Measurements from ENCODE around the gene ZNF22.
"Not testable (repeated sequence)": the region's sequence is repeated elsewhere in the genome, so short reads cannot be mapped to it uniquely, and the experiment has no call there.

The ZNF22 gene

GRCh38 chr10:44992732-44993225 lies 7.9 kb upstream of the ZNF22 start:
- DNase-seq, result no peak

- no peak for DNase-seq
Measured at GRCh38 chr10:44993226-44993921, 7.3 kb upstream of the ZNF22 start.

GRCh38 chr10:44993922-44994751 lies 6.6 kb upstream of the ZNF22 start:
- no peak for DNase-seq

- DNase-seq, result no peak
Measured at GRCh38 chr10:44994752-44995530, 5.8 kb upstream of the ZNF22 start.

- no peak for DNase-seq
Measured at GRCh38 chr10:44995581-44995913, 5.2 kb upstream of the ZNF22 start.

GRCh38 chr10:44995914-44996669 lies 4.6 kb upstream of the ZNF22 start:
- no peak for DNase-seq

- no peak for DNase-seq
Measured at GRCh38 chr10:44997105-44997748, 3.5 kb upstream of the ZNF22 start.

- DNase-seq, result no peak
Measured at GRCh38 chr10:44998146-44998631, 2.5 kb upstream of the ZNF22 start.

GRCh38 chr10:45000138-45000751 lies 478 bp upstream of the ZNF22 start:
- no peak for DNase-seq

- peak; percentile 59 for DNase-seq
Measured at GRCh38 chr10:45001381-45002148, 842 bp downstream of the ZNF22 start.

GRCh38 chr10:45003432-45004000 lies 2.8 kb downstream of the ZNF22 start:
- no peak for DNase-seq

- DNase-seq, result no peak
Measured at GRCh38 chr10:45004661-45005060, 3.9 kb downstream of the ZNF22 start.

- DNase-seq, result no peak
Measured at GRCh38 chr10:45005284-45005683, 4.6 kb downstream of the ZNF22 start.

GRCh38 chr10:45006276-45007030 lies 5.7 kb downstream of the ZNF22 start:
- DNase-seq, result no peak

- peak; percentile 91 for DNase-seq
Measured at GRCh38 chr10:45008524-45009161, 7.9 kb downstream of the ZNF22 start.

- not testable (repeated sequence) for DNase-seq
Measured at GRCh38 chr10:45014557-45014956, 13.8 kb downstream of the ZNF22 start.

- DNase-seq, result no peak
Measured at GRCh38 chr10:45015590-45015989, 14.9 kb downstream of the ZNF22 start.

- DNase-seq, result no peak
Measured at GRCh38 chr10:45023426-45023825, 22.7 kb downstream of the ZNF22 start.

GRCh38 chr10:45034301-45034700 lies 33.6 kb downstream of the ZNF22 start:
- no peak for DNase-seq

All from kidney glomerular epithelial cell (primary cell).